ENCODE data around the gene SLC1A7.

The SLC1A7 gene

DNA sequence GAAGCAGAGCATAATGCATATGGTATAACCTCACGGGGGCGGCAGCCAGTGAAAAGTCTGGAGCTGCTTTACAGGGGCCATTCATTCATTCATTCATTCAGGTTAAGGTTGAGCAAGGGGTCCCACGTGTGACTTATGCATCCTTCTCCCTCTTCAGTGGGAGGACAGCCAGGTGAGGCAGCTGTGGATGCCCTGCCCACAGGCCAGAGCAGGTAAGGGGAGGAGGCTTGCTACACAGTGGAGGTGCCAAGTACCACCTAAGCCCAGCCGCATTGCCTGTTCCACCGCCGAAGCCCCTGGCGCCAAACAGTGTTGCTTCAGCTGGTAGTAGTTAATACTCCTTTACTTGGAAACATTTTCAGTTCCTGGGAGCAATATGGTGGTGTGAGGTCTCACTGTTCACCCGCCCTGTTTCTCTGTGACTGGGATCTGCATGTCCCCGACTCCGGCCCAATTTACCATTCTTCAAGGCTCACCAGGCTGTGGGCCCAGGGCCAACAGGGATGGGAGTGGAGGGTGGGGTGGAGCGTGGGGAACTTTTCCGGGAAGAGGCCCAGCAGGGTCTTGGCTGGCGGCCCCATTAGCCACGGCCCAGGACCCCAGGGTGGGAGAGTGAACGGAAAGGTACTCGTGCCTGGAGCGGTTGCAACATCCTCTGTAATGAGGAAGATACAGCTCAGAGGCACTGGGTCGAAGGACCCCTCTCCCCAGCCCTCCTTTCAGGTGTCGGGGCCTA, 81.1 kb downstream of the SLC1A7 start:
- no peak for DNase-seq (ENCODE audit: low spot score)

DNA sequence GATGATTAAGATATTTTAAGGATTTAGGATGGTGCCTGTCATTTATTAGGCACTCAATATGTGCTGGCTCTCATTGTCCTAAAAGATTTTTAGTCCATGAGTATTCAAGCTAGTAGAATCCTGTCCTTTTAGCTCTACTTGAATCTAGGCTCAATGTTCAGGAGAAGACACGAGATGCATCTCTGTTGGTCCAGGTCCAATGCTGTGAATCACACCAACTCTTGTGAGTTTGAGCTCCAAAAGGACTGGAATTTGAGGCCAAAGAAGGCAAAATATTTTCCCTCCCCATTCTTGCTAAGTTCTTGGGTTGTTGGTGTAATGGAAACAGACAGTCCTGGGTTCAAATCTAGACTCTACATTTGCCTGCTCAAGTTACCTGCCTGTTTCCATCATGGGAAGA, 81.9 kb downstream of the SLC1A7 start:
- DNase-seq (ENCODE audit: low spot score): no peak

DNA sequence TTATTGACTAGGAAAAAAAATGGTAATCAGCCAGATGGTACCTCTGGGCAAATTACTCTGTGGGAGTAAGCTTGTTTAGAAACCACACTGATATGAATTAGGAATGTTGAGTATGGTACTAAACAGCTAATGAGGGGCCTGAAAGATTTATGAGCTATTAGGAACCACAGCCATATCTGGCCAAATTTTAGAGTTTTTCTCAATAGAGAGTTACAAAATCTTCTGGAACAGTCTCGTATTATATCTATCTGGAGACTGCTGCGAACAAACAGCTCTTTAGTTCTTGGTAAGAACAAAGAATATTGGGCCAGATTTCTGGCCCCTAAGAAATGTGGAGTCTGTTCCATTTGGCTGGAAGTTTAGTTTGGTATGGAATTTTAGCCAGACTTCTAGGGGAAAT, 85.3 kb downstream of the SLC1A7 start:
- no peak for DNase-seq (ENCODE audit: low spot score)

DNA sequence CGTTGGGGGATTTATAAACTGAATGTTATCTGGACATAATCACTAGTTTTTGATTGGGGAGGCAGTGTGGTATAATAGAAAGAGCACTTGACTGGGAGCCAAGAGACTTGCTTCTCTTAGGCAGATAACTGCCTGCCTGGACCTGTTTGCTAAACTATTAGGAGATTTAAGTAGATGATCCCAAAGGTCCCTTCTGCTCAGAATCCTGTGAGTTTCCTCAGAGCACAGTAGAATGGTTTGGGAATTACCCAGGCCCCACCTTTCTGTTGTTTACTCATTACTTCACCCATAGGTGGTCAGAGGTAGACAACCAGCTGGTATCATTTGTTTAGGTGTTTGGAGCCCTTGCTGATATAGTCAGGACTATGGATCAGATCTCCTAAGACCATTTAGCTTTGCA, 90.8 kb downstream of the SLC1A7 start:
- no peak for DNase-seq (ENCODE audit: low spot score)

DNA sequence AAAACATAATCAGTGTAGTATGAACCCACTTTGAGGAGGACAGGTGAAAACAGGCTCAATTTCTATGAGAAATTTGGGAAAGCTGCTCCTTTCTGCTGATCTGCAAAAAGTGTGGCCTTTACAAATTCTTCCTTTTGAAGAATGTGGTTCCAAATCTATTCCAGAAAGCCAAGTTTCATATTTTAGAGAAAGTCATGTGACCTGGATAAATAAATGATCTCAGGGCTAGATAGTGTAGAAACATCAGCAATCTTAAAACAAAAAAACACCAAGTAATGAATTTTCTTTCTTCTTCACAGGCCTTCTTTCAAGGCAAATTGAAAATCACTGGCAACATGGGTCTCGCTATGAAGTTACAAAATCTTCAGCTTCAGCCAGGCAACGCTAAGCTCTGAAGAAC, 92.1 kb downstream of the SLC1A7 start:
- no peak for DNase-seq (ENCODE audit: low spot score)

DNA sequence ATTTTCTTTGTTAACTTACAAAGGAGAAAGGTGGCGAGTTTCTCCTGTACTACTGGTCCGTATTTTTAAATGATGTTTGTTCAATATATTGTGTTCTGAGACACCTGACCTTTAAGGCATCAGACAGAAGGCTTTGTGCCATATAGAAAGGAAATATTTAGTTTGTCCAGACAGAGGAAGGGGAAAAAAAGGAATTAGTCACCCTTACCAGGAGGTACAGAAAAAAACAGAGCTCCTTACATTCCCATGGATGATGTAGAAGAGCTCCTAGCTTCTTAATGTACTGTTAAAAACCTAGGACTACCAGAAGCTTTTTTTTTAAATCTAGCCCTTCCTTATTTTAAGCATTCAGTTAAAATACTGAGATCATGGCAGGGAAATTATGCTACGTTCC, 92.9 kb downstream of the SLC1A7 start:
- DNase-seq (ENCODE audit: low spot score): no peak

DNA sequence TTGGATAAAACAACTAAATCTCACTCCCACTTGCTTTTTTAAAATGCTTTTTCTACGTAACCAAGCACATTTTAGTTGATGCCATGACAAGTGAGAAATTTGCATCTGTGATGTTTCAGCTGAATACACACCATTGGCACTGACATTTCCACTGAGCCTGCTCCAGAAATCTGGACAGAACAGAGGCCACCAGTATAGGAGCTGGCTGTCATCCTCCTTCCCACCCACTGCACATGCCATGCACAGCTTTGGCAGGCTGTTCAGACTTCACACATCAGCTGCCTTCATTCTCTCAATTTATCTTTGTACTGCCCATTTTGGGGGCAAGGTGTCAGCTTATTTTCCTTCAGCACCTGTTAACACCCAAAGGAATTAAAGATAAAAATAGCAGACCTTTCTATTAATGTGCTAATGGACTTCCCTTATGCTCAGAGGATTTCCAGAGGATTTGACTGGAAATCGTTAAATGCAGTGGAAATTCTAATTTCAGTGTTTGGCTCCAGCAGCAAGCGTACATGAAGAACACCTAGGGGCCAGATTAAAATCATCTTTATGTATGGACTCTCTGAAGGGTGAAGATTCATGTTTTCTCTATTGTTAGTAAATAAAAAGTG, 93.4 kb downstream of the SLC1A7 start:
- DNase-seq (ENCODE audit: low spot score): peak; percentile 48

DNA sequence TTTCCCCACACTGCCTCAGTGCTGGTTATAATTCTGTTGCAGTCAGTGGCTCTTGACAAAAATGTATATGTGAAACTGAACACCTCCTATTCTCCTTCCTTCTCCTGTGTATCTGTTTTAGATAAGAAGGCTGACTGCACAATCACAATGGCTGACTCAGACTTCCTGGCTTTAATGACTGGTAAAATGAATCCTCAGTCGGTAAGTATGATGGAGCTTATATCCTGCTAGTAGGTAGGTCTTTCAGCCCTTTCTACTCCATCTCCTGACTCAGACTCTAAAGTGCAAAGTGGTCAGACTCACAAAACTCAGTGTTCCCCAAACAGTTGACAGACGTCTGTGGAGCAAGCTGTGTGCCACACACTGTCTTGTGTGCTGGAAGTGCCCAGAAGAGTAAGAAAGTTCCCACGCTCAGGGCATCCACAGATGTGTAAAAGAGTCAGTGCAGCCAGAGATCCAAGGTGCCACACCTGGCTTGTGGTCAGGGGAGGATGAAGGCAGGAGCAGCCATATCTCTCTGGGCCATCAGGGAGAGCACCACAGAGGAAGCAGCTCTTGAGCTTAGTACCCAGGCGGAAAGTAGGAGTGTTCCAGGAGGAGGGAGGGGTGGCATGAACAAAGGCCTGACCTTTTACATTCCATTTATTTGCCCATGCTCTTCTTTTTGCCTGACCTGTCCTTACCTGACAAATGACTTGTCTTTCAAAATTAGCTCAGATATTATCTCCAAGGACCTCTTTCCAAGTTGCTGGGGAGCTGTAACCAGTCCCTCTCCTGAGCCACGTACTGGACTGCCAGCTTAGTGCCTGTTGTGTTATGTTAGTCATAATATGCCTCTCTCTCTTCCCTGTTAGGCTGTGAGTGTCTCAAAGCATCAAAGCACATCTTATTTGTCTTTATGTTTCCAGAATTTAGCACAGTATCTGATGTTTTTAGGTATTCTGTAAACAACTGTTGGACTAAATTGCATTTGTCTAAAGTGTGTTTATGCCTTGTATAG, 94.4 kb downstream of the SLC1A7 start:
- DNase-seq (ENCODE audit: low spot score): no peak

DNA sequence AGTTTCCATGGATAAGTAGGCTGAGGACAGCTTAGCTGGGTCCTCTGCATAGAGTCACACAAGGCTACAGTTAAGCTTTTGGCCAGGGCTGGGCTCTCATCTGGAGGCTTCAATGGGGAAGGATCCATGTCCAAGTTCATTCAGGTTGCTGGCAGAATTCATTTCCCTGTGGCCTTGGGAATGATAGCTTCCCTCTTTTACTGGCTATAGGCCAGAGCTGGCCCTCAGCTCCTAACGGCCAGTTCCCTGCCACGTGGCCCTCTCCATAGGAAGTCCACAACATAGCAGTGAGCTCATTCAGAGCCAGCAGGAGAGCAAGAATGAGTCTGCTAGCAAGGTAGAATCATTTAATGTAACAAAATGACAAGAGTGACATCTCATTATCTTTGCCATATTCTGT, 95.5 kb downstream of the SLC1A7 start:
- no peak for DNase-seq (ENCODE audit: low spot score)

DNA sequence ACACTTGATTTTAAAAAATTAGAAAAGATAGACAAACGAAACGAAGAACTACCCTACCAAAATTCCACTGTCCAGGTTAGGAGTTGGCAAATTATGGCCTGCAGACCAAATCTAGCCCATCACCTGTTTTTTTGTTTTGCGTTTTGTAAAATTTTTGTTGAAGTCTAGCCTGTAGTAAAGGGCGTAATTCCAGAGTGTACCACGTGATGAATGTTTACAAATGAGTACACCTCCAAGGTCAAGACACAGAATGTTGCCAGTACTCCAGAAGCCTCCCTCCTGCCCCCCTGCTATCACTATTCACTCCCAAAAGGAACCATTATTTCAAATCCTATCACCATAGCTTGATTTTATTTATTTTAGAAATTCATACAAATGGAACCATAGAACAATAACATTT, 97.5 kb downstream of the SLC1A7 start:
- DNase-seq (ENCODE audit: low spot score): no peak

DNA sequence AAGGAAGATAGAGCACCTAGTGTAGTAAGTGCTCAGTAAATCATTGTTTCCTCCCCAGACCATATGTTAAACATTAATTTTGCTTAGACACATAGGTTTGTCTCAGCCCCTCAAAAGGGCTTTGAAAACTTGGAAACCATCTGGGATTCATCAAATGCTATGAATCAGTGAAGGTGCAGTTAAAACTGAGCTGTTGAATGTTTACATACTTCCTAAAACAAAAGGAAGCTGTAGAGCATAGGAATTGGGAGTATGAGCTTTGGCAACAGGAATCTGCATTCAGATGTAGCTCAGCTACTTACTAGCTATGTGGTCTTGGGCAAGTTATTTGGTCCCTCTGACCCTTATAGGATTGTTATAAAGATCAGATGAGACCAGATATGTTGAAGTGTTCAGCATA, 99.2 kb downstream of the SLC1A7 start:
- DNase-seq (ENCODE audit: low spot score): no peak

DNA sequence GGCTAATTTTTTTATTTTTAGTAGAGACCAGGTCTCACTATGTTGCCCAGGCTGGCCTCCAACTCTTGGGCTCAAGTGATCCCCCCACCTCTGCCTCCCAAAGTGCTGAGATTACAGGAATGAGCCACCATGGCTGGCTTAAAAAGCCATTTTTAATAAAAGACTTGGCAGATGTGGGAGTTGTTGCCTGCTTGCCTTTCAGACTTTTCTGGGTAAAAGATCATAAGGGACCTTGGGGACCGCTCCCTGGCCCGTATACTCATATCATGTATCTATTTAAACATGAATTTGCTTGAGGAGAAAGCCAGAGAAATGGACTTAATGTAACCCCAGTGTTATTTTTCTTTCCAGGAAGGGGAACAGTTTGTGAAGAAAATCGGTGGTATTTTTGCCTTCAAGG, 103.9 kb downstream of the SLC1A7 start:
- no peak for DNase-seq (ENCODE audit: low spot score)
